Measurements from ENCODE around the gene SWAP70. TPM values are rescaled to one million over a fixed set of nuclear protein-coding genes. Genes with fewer than 3 reads are reported as not detected.

Gene SWAP70
- total and polyA plus RNA-seq, 2 of the 8 experiments (the other 6 are each of a cell fraction or from before 2014, with no cell fraction given), result 14.8 to 37.5 TPM

DNA sequence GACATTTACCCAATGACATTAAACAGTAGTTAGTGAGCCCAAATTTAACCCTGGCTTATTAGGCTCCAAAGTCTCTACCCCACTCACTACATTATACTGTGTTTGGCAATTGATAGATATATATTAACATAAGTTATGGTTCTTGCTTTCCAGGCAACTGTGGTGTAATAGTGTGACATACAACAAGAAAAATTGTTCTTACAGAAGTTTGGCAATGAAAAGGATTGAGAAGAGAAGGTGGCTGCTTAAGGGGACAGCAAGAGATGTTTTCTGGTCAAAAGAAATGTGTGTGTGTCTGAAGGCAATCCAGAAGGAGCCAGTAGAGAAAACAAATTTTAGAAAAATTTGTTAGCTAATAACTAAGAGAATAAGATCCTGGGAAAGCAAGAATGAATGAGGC, 132.4 kb downstream of the SWAP70 start:
- no peak overlapping the region for H4K5ac ChIP-seq (ENCODE audit: insufficient read length, low read depth, low read length)
- H3K23me2 ChIP-seq (ENCODE audit: low read depth, low read length), result no peaks in the 10 kb centered on the region
- no peak overlapping the region for H2BK12ac ChIP-seq (ENCODE audit: low read depth, low read length)
- no peaks in the 10 kb centered on the region for H3K27me3 ChIP-seq (replicated peaks in 1 of 4; ENCODE audit: control insufficient read depth in 3 of 4, extremely low read depth in 1 of 4, insufficient read depth in 3 of 4, low read length in 3 of 4)
- no peak overlapping the region for H3K4me3 ChIP-seq (ENCODE audit: extremely low read depth in 1 of 4, insufficient read depth in 2 of 4, low read depth in 3 of 4, low read length in 4 of 4)
- H3K18ac ChIP-seq (ENCODE audit: extremely low read depth, low read length), result no peak overlapping the region
- H3K79me2 ChIP-seq (ENCODE audit: control insufficient read depth in 1 of 2, insufficient read depth in 2 of 2, low read length in 2 of 2), result no peaks in the 10 kb centered on the region
- H2BK120ac ChIP-seq (replicated peaks; ENCODE audit: low read depth, low read length), result no peak overlapping the region
- no peak overlapping the region for H3K4me2 ChIP-seq (ENCODE audit: insufficient read depth in 1 of 2, low read depth in 2 of 2, low read length in 2 of 2)
- no peak overlapping the region for H4K91ac ChIP-seq (replicated peaks; ENCODE audit: insufficient read length, low read length)
- H3K4me1 ChIP-seq (replicated peaks in 1 of 4; ENCODE audit: control insufficient read depth in 3 of 4, insufficient read depth in 4 of 4, low read length in 3 of 4), result no peaks in the 10 kb centered on the region
- no peak overlapping the region for H2BK20ac ChIP-seq (ENCODE audit: low read length)
- no peak overlapping the region for H3K14ac ChIP-seq (ENCODE audit: insufficient read length)
- DNase-seq (ENCODE audit: low read depth in 1 of 2, low spot score in 2 of 2) (no peak), FAIRE-seq (no peak)
- no peaks in the 10 kb centered on the region for H3K9me3 ChIP-seq (ENCODE audit: insufficient read depth in 2 of 2, low read depth in 1 of 2, low read length in 1 of 2)
- no peak overlapping the region for H3K23ac ChIP-seq (ENCODE audit: insufficient read length)
- H4K8ac ChIP-seq (ENCODE audit: extremely low read depth, insufficient read depth, low read length), result no peak overlapping the region
- H3K56ac ChIP-seq (replicated peaks; ENCODE audit: insufficient read length, low read depth, low read length), result no peak overlapping the region
- CTCF ChIA-PET (ENCODE audit: partially characterized antibody), result interaction anchor here (0.6 to 1.4 kb wide), 6 partner anchors 10 to 517 kb away, joined by 3 to 4 read pairs (median 3); no protein-coding TSS in a partner anchor
- POLR2A ChIA-PET (ENCODE audit: partially characterized antibody), result interaction anchor here (1.3 to 1.5 kb wide), 2 partner anchors 8 to 24 kb away, joined by 3 to 4 read pairs; no protein-coding TSS in a partner anchor
- H3K27ac ChIP-seq (ENCODE audit: low read depth, low read length), result no peak overlapping the region
- no peaks in the 10 kb centered on the region; a peak in 1 of 8 replicates for H3K36me3 ChIP-seq (ENCODE audit: control insufficient read depth in 2 of 4, insufficient read depth in 4 of 4, low read length in 3 of 4)
- no peak overlapping the region for H2AK5ac ChIP-seq (ENCODE audit: low read depth, low read length)
- H3K9ac ChIP-seq (replicated peaks in 1 of 4; ENCODE audit: extremely low read depth in 1 of 4, low read depth in 3 of 4, low read length in 3 of 4), result no peak overlapping the region
- H2BK15ac ChIP-seq (ENCODE audit: low read length), result no peak overlapping the region
- H4K20me1 ChIP-seq (replicated peaks in 1 of 2; ENCODE audit: control insufficient read depth in 1 of 2, insufficient read depth in 2 of 2, low read length in 2 of 2), result no peaks in the 10 kb centered on the region
- H2AFZ ChIP-seq (ENCODE audit: low read length), result no peak overlapping the region
- no peak overlapping the region for H2BK5ac ChIP-seq (ENCODE audit: low read depth, low read length)
- no peak overlapping the region for H3K4ac ChIP-seq (replicated peaks; ENCODE audit: insufficient read length, low read depth, low read length)
- no peaks in the 10 kb centered on the region for H3K79me1 ChIP-seq (ENCODE audit: low read depth, low read length)
- TF ChIP-seq SP1 (IDR thresholded peaks at IDR 0.05; ENCODE audit: low read depth, low read length), result no peak
- TF ChIP-seq RFX5 (IDR thresholded peaks at IDR 0.05; ENCODE audit: borderline replicate concordance, low read depth, low read length), result no peak
- TF ChIP-seq CBX5 (IDR thresholded peaks at IDR 0.05; ENCODE audit: low read depth, low read length), result no peak
- no peak for TF ChIP-seq TCF12 (IDR thresholded peaks at IDR 0.05; ENCODE audit: low read depth, low read length)
- TF ChIP-seq NRF1 (IDR thresholded peaks at IDR 0.05; ENCODE audit: low read depth, low read length), result no peak
- TF ChIP-seq YY1 (IDR thresholded peaks at IDR 0.05; ENCODE audit: low read depth, low read length), result no peak
- TF ChIP-seq CHD2 (IDR thresholded peaks at IDR 0.05; ENCODE audit: low read length), result no peak
- TF ChIP-seq POLR2AphosphoS5 (IDR thresholded peaks at IDR 0.05; ENCODE audit: low read depth, low read length), result no peak
- TF ChIP-seq EP300 (IDR thresholded peaks at IDR 0.05; ENCODE audit: borderline replicate concordance in 1 of 2, low read depth in 2 of 2, low read length in 2 of 2), result no peak
- no peak for TF ChIP-seq JUND (IDR thresholded peaks at IDR 0.05; ENCODE audit: low read length)
- no peak for TF ChIP-seq SUZ12 (IDR thresholded peaks at IDR 0.05; ENCODE audit: low read length)
